Measurements from ENCODE around the gene KATNAL1. TPM values are rescaled to one million over a fixed set of nuclear protein-coding genes. Genes with fewer than 3 reads are reported as not detected.

KATNAL1 gene
- total RNA-seq, 4 donors from 2014 or later = 8.9 to 27.6 (median 21.4) TPM

GRCh38 chr13:30224732-30225131 is 82.6 kb downstream of the KATNAL1 start:
- no peak for DNase-seq (ENCODE audit: low spot score)
- no peak for ATAC-seq (ENCODE audit: low FRiP score)
- TF ChIP-seq CTCF (IDR thresholded peaks at IDR 0.05) = no peak

- TF ChIP-seq CTCF (IDR thresholded peaks at IDR 0.05) = no peak
- DNase-seq (ENCODE audit: low spot score) (no peak), ATAC-seq (ENCODE audit: low FRiP score) (no peak)
These were observed 85.1 kb downstream of the KATNAL1 start for GRCh38 chr13:30222254-30222653.

- TF ChIP-seq CTCF (IDR thresholded peaks at IDR 0.05) = no peak
- no peak for DNase-seq (ENCODE audit: low spot score)
- no peak for ATAC-seq (ENCODE audit: low FRiP score)
These were observed 91.2 kb downstream of the KATNAL1 start for GRCh38 chr13:30216111-30216510.

GRCh38 chr13:30212256-30212655 is 95.1 kb downstream of the KATNAL1 start:
- DNase-seq (ENCODE audit: low spot score) = no peak
- no peak for TF ChIP-seq CTCF (IDR thresholded peaks at IDR 0.05)
- ATAC-seq (ENCODE audit: low FRiP score) = no peak

- ATAC-seq (ENCODE audit: low FRiP score) (no peak), DNase-seq (ENCODE audit: low spot score) (no peak)
- no peak for TF ChIP-seq CTCF (IDR thresholded peaks at IDR 0.05)
These were observed 95.6 kb downstream of the KATNAL1 start for GRCh38 chr13:30211745-30212144.

GRCh38 chr13:30204564-30204963 is 102.8 kb downstream of the KATNAL1 start:
- ATAC-seq (ENCODE audit: low FRiP score) (no peak), DNase-seq (ENCODE audit: low spot score) (no peak)
- no peak for TF ChIP-seq CTCF (IDR thresholded peaks at IDR 0.05)

GRCh38 chr13:30196025-30196424 is 111.3 kb downstream of the KATNAL1 start:
- ATAC-seq (ENCODE audit: low FRiP score) (no peak), DNase-seq (ENCODE audit: low spot score) (no peak)
- no peak for TF ChIP-seq CTCF (IDR thresholded peaks at IDR 0.05)

All from omental fat pad (tissue), 4 donors.